GM19025 (cell line): Measurements from ENCODE around the gene HAT1.

Experiments used
- ATAC-seq: cut with Tn5 transposase; IDR thresholded peaks from one replicate; pipeline ENCODE4 v1.9.1; 2021; ENCODE audit warnings: mild to moderate bottlenecking, low read depth, moderate library complexity; ENCODE audit not compliant: unreplicated experiment

HAT1 gene

DNA sequence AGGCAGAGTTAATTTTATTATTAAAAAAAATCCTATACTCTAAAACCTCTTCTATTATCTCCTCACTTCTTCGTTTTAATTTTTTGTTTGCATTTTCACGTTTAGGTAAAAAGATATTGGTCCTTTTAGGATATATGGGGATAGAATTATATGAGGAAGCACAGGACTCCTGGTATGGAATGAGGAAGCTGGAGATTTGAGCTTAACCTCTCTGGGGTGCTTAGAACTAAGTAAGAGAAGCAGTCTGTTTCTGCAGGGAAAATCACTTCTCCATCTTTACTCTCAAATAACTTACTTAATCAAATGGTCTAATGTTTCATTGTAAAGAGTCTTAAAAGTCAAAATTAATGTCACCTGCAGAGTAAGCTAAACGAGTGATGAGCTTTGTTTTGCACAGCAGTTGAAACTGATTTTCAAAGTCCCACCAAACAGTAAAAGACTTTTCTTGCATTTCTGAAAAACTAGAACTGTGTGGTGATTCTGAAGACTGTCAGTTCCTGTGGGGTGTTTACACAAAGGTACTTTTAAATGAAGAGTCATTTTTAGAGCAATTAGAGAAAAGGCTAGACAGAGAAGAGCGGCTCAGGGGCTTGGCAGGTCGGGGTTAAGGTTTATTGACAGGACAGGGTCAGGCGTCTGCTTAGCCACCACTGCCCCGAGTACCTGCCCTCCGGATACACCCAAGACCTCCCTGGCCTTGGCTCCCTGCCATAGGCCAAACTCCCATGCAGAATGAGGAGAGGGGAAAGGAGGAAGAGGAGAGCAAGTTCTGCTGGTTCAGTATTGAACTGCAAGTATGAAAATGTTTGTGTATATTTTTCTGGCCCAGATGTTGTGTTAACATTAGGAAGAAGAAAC lies 99.0 kb downstream of the HAT1 start:
- no peak for ATAC-seq

DNA sequence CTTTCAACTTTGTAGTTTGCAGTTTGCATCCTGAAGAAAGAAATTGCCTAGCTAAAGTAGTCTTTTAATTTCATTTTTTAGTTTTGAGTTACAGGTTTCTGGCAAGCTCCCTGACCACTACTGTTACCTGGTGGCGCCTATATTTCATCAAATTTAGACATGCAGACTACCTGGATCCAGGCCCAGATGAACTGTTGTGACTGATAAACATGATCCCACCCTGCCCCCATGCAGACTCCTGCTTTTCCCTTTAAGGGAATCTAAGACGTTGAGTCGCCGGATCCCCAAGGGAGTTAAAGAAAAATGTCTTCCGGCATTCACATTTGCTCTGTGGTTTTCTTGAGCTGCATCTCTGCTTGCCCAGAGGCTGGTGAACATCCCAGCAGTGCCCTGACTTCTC lies 99.7 kb downstream of the HAT1 start:
- no peak for ATAC-seq

DNA sequence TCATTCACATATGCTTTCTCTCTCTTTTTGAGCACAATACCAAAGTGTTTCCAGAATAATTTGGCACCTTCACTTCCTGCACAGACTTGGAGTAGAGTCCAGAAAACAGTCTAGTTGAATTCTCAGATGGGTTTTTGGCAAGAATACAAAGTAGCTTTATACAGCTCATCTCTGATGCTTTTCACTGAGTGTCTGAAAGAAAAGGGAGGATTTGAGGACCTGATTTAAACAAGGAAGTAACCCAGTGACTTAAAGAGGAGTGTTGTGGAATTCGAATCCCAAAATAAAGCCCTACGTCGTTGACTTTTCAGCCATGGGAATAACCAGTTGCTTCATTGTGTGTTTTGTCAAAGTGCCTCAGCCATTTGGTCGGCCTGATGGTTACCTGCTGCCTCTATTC lies 109.3 kb downstream of the HAT1 start:
- no peak for ATAC-seq
